HG03571 (cell line): ENCODE data around the gene GGT7.

ENCODE experiments used
- ATAC-seq: cut with Tn5 transposase; IDR thresholded peaks from one replicate; pipeline ENCODE4 v1.9.1; 2021; ENCODE audit not compliant: unreplicated experiment

GGT7 gene

DNA sequence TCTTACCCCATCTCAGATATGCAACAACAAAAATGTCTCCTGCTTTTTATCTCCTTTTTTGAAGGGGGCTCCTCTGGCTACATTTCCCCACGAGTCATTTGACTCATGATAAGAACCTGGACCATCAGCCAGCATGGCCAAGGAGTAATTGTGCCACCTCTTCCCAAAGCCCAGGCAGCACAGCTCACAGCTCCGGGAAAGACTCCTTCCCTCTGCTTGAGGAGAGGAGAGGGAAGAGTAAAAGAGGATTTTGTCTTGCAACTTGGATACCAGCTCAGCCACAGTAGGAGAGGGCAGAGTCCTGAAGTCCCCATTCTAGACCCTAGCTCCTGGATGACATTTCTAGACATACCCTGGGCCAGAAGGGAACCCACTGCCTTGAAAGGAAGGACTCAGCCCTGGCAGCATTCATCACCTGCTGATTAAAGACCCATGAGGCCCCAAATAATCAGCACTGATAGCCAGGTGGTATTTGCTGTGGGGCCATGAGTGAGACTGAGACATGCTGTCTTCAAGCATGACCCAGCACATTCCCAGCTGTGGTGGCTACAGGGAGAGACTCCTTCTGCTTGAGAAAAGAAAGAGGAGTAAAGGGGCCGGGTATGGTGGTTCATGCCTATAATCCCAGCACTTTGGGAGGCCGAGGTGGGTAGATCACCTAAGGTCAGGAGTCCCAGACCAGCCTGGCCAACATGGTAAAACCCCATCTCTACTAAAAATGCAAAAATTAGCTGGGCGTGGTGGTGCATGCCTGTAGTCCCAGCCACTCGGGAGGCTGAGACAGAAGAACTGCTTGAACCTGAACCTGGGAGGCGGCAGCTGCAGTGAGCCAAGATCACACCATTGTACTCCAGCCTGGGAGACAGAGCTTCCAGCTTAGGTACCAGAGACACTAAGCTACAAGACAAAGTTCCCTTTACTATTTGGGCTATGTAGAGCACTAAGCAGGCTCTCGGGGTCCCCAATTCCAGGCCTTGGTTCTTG is 75.4 kb downstream of the GGT7 start:
- no peak for ATAC-seq
